GM12878 (cell line): ENCODE data around the gene TGDS. TPM values are rescaled to one million over a fixed set of nuclear protein-coding genes. Genes with fewer than 3 reads are reported as not detected.

Experiments used
- ATAC-seq: fragments of 200-7000 bp; cut with Tn5 transposase; 3 replicates; pipeline ENCODE4 v1.9.1; 2020; ENCODE audit warnings: mild to moderate bottlenecking, moderate library complexity
- BruUV-seq: library from RNA; stranded (reverse); fragments of 400-500 nt; replicated peaks from 2 replicates; lab custom pipeline; 2021; lab: Mats Ljungman, UMichigan
- CTCF ChIA-PET: fragments of 300-600 bp; sonication (Branson Sonifier 250); formaldehyde crosslinking; extraction: SDS; loops from one replicate; lab custom pipeline; 2021; ENCODE audit warnings: inconsistent platforms; lab: Yijun Ruan, JAX
- POLR2A ChIA-PET: fragments of 350-600 bp; formaldehyde crosslinking; extraction: SDS; loops from one replicate; lab custom pipeline; 2021; ENCODE audit warnings: inconsistent platforms; lab: Charles Lee
- RAD21 ChIA-PET: fragments of 300-600 bp; sonication (Branson Sonifier 250); formaldehyde crosslinking; loops from one replicate; lab custom pipeline; 2023; ENCODE audit warnings: antibody characterized with exemption; ENCODE audit not compliant: unreplicated experiment; lab: Charles Lee
- SMC1A ChIA-PET: fragments of 300-600 bp; sonication (Branson Sonifier 250); formaldehyde crosslinking; loops from one replicate; lab custom pipeline; 2023; ENCODE audit not compliant: unreplicated experiment, uncharacterized antibody; lab: Charles Lee
- DNase-seq: peaks from one replicate; pipeline ENCODE4 v3.0.0-alpha.2; 2011; ENCODE audit warnings: low read depth, low spot score
- FAIRE-seq: peaks from 3 replicates; lab custom pipeline; 2011; peaks lifted over from hg19 to GRCh38; lab: Jason Lieb, UNC
- H2AFZ ChIP-seq: 2 replicates; pipeline ENCODE4 v1.6.0; 2011; ENCODE audit warnings: low read depth, low read length, control low read depth; ENCODE audit not compliant: control insufficient read depth
- H3K27ac ChIP-seq: 2 replicates; pipeline ENCODE4 v1.5.1; 2011; ENCODE audit warnings: control low read depth; ENCODE audit not compliant: control insufficient read depth, insufficient read depth
- H3K27me3 ChIP-seq, 2 experiments: replicated peaks in 1 of 2; 2 replicates each; pipeline versions ENCODE4 v1.6.0 to v1.6.1; 2011; ENCODE audit warnings: low read length in 1 of 2; ENCODE audit not compliant: control insufficient read depth in 2 of 2, insufficient read depth in 2 of 2
- H3K36me3 ChIP-seq, 2 experiments: 2 replicates each; pipeline ENCODE4 v1.5.1; 2011; ENCODE audit warnings: low read length in 1 of 2; ENCODE audit not compliant: control insufficient read depth in 2 of 2, insufficient read depth in 2 of 2
- H3K4me1 ChIP-seq: 2 replicates; pipeline ENCODE4 v1.6.1; 2011; ENCODE audit warnings: mild to moderate bottlenecking, low read length, moderate library complexity, mixed read lengths; ENCODE audit not compliant: control insufficient read depth, insufficient read depth
- H3K4me2 ChIP-seq: 2 replicates; pipeline ENCODE4 v1.6.0; 2011; ENCODE audit warnings: control low read depth; ENCODE audit not compliant: control insufficient read depth, insufficient read depth
- H3K4me3 ChIP-seq: fragments of 200-600 bp; sonication (generic); 2 replicates; pipeline ENCODE4 v1.5.1; 2016
- H3K79me2 ChIP-seq: 2 replicates; pipeline ENCODE4 v1.6.0; 2011; ENCODE audit warnings: low read length; ENCODE audit not compliant: control insufficient read depth, insufficient read depth
- H3K9ac ChIP-seq: 2 replicates; pipeline ENCODE4 v1.8.0; 2011; ENCODE audit warnings: low read length, control low read depth, mixed read lengths; ENCODE audit not compliant: control insufficient read depth, insufficient read depth
- H3K9me3 ChIP-seq: replicated peaks from 3 replicates; pipeline ENCODE4 v1.5.1; 2011; ENCODE audit warnings: mild to moderate bottlenecking, low read length; ENCODE audit not compliant: control insufficient read depth, insufficient read depth
- H4K20me1 ChIP-seq: 2 replicates; pipeline ENCODE4 v1.6.0; 2011; ENCODE audit not compliant: control insufficient read depth, insufficient read depth
- BMI1 ChIP-seq: fragments of 450-650 bp; IDR thresholded peaks from 2 replicates; pipeline ENCODE4 v1.6.1; 2016; ENCODE audit warnings: mild to moderate bottlenecking, moderate library complexity, borderline replicate concordance
- HDAC6 ChIP-seq: fragments of 200-600 bp; sonication (generic); IDR thresholded peaks from one replicate; pipeline ENCODE4 v1.8.0; 2017; ENCODE audit warnings: antibody characterized with exemption; ENCODE audit not compliant: unreplicated experiment
- MTA3 ChIP-seq: IDR thresholded peaks from 2 replicates; pipeline ENCODE4 v1.6.1; 2012; ENCODE audit warnings: low read length, inconsistent platforms, borderline replicate concordance
- NR2C2 ChIP-seq: IDR thresholded peaks from 2 replicates; pipeline ENCODE4 v1.6.1; 2011; ENCODE audit warnings: borderline replicate concordance, low read depth; ENCODE audit not compliant: control insufficient read depth, insufficient read length
- PAX5 ChIP-seq: IDR thresholded peaks from 2 replicates; pipeline ENCODE4 v1.6.1; 2011; ENCODE audit warnings: low read depth, low read length, borderline replicate concordance
- PAX8 ChIP-seq: fragments of 450-650 bp; IDR thresholded peaks from 2 replicates; pipeline ENCODE4 v1.6.1; 2017; ENCODE audit warnings: mild to moderate bottlenecking, moderate library complexity
- POLR2AphosphoS5 ChIP-seq: IDR thresholded peaks from 2 replicates; pipeline ENCODE4 v1.6.1; 2011; ENCODE audit warnings: mild to moderate bottlenecking, low read length, inconsistent platforms
- SMARCA5 ChIP-seq: fragments of 450-650 bp; IDR thresholded peaks from 2 replicates; pipeline ENCODE4 v1.6.1; 2017; ENCODE audit warnings: mild to moderate bottlenecking
- SUPT20H ChIP-seq: IDR thresholded peaks from 2 replicates; pipeline ENCODE4 v1.6.1; 2011; ENCODE audit warnings: low read depth, mild to moderate bottlenecking, low read length, moderate library complexity, borderline replicate concordance; ENCODE audit not compliant: control insufficient read depth
- ZSCAN29 ChIP-seq: fragments of 450-650 bp; IDR thresholded peaks from 2 replicates; pipeline ENCODE4 v1.6.1; 2017; ENCODE audit warnings: mild to moderate bottlenecking, moderate library complexity
- WGBS: methylation state at CpG from one replicate; pipeline ENCODE4 v1.1.6; 2016; ENCODE audit warnings: low lambda C conversion rate; ENCODE audit not compliant: insufficient replicate concordance, insufficient coverage; ENCODE audit errors: missing lambda C conversion rate; 5-methylcytosine and 5-hydroxymethylcytosine counted together
- in situ Hi-C: fragments of 300-500 bp; cut with MboI; formaldehyde crosslinking; loops from 9 replicates; pipeline ENCODE4 v1.14.3; 2018; ENCODE audit warnings: mixed read lengths
- intact Hi-C: fragments of 100-400 bp; cut with micrococcal nuclease; formaldehyde crosslinking; loops from one replicate; pipeline ENCODE4 v1.14.2; 2022; ENCODE audit not compliant: unreplicated experiment
- polyA plus RNA-seq, 11 experiments: library from polyadenylated mRNA; depleted of rRNA in 4 of 11; unstranded in 6 of 11; stranded (reverse) in 5 of 11; fragments of >200 nt; fragmentation: Nextera tagmentation in 4 of 11; fragmentation: Illumina TruSeq in 1 of 11; extraction: Ambion mirVana in 4 of 11; extraction: Trizol in 1 of 11; gene quantifications; 1 replicate in 1 of 11; 2 replicates in 10 of 11; pipeline versions ENCODE4 v1.2.1 to v1.2.3, GENCODE V29; 2011 to 2016; ENCODE audit warnings: inconsistent platforms in 2 of 11, missing spikeins in 2 of 11, low read depth in 1 of 11
- total RNA-seq, 4 experiments: library from RNA; depleted of rRNA in 3 of 4; stranded (reverse); fragments of >200 nt in 3 of 4; fragmentation: Illumina TruSeq in 1 of 4; extraction: Trizol in 1 of 4; gene quantifications; 2 replicates each; pipeline versions ENCODE4 v1.2.1 to v1.2.3, GENCODE V29; 2013 to 2021
- TF ChIP-seq, protein P1 (sequence below): fragments of 150-350 bp; IDR thresholded peaks from 2 replicates; pipeline ENCODE4 v1.6.1; 2016; ENCODE audit warnings: low read depth, low read length
- TF ChIP-seq, protein P2 (sequence below): IDR thresholded peaks from 2 replicates; pipeline ENCODE4 v1.6.1; 2011; ENCODE audit warnings: mild to moderate bottlenecking, low read depth, low read length, moderate library complexity; ENCODE audit not compliant: insufficient replicate concordance

The TGDS gene
- total and polyA plus RNA-seq, 10 of the 15 experiments (the other 5 are each of a cell fraction or from before 2014, with no cell fraction given) = 13.1 to 44.3 (median 23.8) TPM

DNA sequence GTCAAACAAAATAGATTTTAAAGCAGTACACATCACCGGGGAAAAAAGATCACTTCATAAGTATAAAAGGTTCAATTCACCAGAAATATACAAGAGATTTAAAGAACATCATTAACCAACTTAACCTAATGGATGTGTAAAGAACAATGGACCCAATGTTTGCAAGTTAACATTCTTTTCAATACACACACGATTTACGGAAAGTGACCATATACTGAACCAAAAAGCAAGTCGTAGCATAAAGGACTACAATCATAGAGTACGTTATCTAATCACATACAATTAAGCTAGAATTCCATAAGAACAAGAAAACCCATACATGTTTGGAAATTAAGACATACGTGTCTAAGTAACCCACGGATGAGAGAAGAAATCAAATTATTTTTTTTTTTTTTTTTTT, 9.6 kb downstream of the TGDS start:
- ATAC-seq (no peak), DNase-seq (no peak), FAIRE-seq (no peak)
- H3K9ac ChIP-seq = no peak overlapping the region
- no peaks in the 10 kb centered on the region for H3K4me1 ChIP-seq
- H3K27ac ChIP-seq = no peak overlapping the region
- no peak overlapping the region for H3K4me3 ChIP-seq
- H4K20me1 ChIP-seq = no peaks in the 10 kb centered on the region
- H2AFZ ChIP-seq = no peak overlapping the region
- SMC1A ChIA-PET = interaction anchor here (0.6 to 1.0 kb wide), 4 partner anchors 9 to 187 kb away, joined by 3 to 5 read pairs (median 4); partner anchors contain the start of gene TGDS
- 98% methylated on average over 7 of the region's 7 CpGs for WGBS
- in situ Hi-C loops = no loop called here
- TF ChIP-seq SMARCA5 = no peak
- no peak for TF ChIP-seq POLR2AphosphoS5
- no peak for TF ChIP-seq HDAC6
- TF ChIP-seq, protein P1, sequence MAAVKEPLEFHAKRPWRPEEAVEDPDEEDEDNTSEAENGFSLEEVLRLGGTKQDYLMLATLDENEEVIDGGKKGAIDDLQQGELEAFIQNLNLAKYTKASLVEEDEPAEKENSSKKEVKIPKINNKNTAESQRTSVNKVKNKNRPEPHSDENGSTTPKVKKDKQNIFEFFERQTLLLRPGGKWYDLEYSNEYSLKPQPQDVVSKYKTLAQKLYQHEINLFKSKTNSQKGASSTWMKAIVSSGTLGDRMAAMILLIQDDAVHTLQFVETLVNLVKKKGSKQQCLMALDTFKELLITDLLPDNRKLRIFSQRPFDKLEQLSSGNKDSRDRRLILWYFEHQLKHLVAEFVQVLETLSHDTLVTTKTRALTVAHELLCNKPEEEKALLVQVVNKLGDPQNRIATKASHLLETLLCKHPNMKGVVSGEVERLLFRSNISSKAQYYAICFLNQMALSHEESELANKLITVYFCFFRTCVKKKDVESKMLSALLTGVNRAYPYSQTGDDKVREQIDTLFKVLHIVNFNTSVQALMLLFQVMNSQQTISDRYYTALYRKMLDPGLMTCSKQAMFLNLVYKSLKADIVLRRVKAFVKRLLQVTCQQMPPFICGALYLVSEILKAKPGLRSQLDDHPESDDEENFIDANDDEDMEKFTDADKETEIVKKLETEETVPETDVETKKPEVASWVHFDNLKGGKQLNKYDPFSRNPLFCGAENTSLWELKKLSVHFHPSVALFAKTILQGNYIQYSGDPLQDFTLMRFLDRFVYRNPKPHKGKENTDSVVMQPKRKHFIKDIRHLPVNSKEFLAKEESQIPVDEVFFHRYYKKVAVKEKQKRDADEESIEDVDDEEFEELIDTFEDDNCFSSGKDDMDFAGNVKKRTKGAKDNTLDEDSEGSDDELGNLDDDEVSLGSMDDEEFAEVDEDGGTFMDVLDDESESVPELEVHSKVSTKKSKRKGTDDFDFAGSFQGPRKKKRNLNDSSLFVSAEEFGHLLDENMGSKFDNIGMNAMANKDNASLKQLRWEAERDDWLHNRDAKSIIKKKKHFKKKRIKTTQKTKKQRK = no peak
- no peak for TF ChIP-seq NR2C2
- no peak for TF ChIP-seq ZSCAN29
- no peak for TF ChIP-seq BMI1
- TF ChIP-seq MTA3 = no peak
- no peak for TF ChIP-seq PAX5
- no peak for TF ChIP-seq PAX8
- TF ChIP-seq, protein P2, sequence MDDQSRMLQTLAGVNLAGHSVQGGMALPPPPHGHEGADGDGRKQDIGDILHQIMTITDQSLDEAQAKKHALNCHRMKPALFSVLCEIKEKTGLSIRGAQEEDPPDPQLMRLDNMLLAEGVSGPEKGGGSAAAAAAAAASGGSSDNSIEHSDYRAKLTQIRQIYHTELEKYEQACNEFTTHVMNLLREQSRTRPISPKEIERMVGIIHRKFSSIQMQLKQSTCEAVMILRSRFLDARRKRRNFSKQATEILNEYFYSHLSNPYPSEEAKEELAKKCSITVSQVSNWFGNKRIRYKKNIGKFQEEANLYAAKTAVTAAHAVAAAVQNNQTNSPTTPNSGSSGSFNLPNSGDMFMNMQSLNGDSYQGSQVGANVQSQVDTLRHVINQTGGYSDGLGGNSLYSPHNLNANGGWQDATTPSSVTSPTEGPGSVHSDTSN = no peak
- TF ChIP-seq SUPT20H = no peak
- TF ChIP-seq, all 136 proteins: peak for 0
- peaks cover 0 to 18% of the 10 kb centered on the region in 2 experiments for H3K36me3 ChIP-seq
- ChIA-PET CTCF (interaction anchor here (0.6 to 1.6 kb wide), 3 partner anchors 9 to 1697 kb away, joined by 3 to 7 read pairs (median 5); no protein-coding TSS in a partner anchor), RAD21 (interaction anchor here (1.1 kb wide), 1 partner anchor 152 kb away, joined by 4 read pairs; no protein-coding TSS in a partner anchor), POLR2A (interaction anchor here (1.6 kb wide), 1 partner anchor 10 kb away, joined by 10 read pairs; the partner anchor contains the start of gene TGDS)
- H3K79me2 ChIP-seq = peaks cover 5% of the 10 kb centered on the region
- H3K27me3 ChIP-seq = no peaks in the 10 kb centered on the region
- no peak overlapping the region for H3K4me2 ChIP-seq
- BruUV-seq = no TSS peak
- intact Hi-C loops = no loop called here
- no peaks in the 10 kb centered on the region for H3K9me3 ChIP-seq
